Activated CD8-positive, alpha-beta memory T cell treated with anti-CD3 and anti-CD28 coated beads for 24 hours (primary cell): ENCODE measurements around the gene FAR1.

ENCODE experiments used
- DNase-seq: peaks from one replicate; pipeline ENCODE4 v3.0.0-alpha.2; 2020

Gene FAR1

GRCh38 chr11:13669544-13670488, 1.3 kb downstream of the FAR1 start:
- no peak for DNase-seq

- DNase-seq = no peak
Measured at GRCh38 chr11:13672576-13673210, 4.2 kb downstream of the FAR1 start.

- no peak for DNase-seq
Measured at GRCh38 chr11:13674799-13675509, 6.5 kb downstream of the FAR1 start.

GRCh38 chr11:13676576-13676975, 8.1 kb downstream of the FAR1 start:
- DNase-seq = no peak

GRCh38 chr11:13679768-13680167, 11.3 kb downstream of the FAR1 start:
- DNase-seq = no peak

- no peak for DNase-seq
Measured at GRCh38 chr11:13680501-13681264, 12.2 kb downstream of the FAR1 start.

GRCh38 chr11:13681446-13681845, 13.0 kb downstream of the FAR1 start:
- DNase-seq = no peak

GRCh38 chr11:13682212-13682611, 13.7 kb downstream of the FAR1 start:
- no peak for DNase-seq

- DNase-seq = no peak
Measured at GRCh38 chr11:13685461-13686108, 17.1 kb downstream of the FAR1 start.

GRCh38 chr11:13686776-13687175, 18.3 kb downstream of the FAR1 start:
- no peak for DNase-seq

GRCh38 chr11:13687271-13687670, 18.8 kb downstream of the FAR1 start:
- DNase-seq = no peak

- DNase-seq = no peak
Measured at GRCh38 chr11:13691286-13691899, 22.9 kb downstream of the FAR1 start.

- DNase-seq = no peak
Measured at GRCh38 chr11:13692172-13692571, 23.7 kb downstream of the FAR1 start.

- DNase-seq = no peak
Measured at GRCh38 chr11:13694115-13694514, 25.6 kb downstream of the FAR1 start.

- no peak for DNase-seq
Measured at GRCh38 chr11:13695886-13696285, 27.4 kb downstream of the FAR1 start.

GRCh38 chr11:13697710-13698109, 29.2 kb downstream of the FAR1 start:
- no peak for DNase-seq

- DNase-seq = no peak
Measured at GRCh38 chr11:13698132-13698531, 29.7 kb downstream of the FAR1 start.

GRCh38 chr11:13699041-13699440, 30.6 kb downstream of the FAR1 start:
- no peak for DNase-seq

GRCh38 chr11:13699870-13700269, 31.4 kb downstream of the FAR1 start:
- DNase-seq = no peak

- no peak for DNase-seq
Measured at GRCh38 chr11:13701506-13701905, 33.0 kb downstream of the FAR1 start.

- no peak for DNase-seq
Measured at GRCh38 chr11:13702071-13702470, 33.6 kb downstream of the FAR1 start.

- DNase-seq = no peak
Measured at GRCh38 chr11:13705710-13706109, 37.2 kb downstream of the FAR1 start.
